DMS114 treated with DMSO at 0.1 percent for 48 hours (cell line): ENCODE results near the gene POU3F1.

Experiments used
- DNase-seq: peaks from one replicate; lab custom pipeline; 2025; ENCODE audit not compliant: unreplicated experiment; lab: John Stamatoyannopoulos, UW

Gene POU3F1

GRCh38 chr1:38006008-38006828 is 40.4 kb downstream of the POU3F1 start:
- DNase-seq, result no peak

- DNase-seq, result no peak
These were observed 41.2 kb downstream of the POU3F1 start, which contains the start of gene FHL3 for GRCh38 chr1:38005195-38006007. TSS of gene FHL3 (minus strand) at chr1:38005514. CDS start at chr1:37999412, 6,102 bp downstream.

- peak; percentile 38 for DNase-seq
These were observed 42.1 kb downstream of the POU3F1 start for GRCh38 chr1:38004284-38005108.

GRCh38 chr1:38003261-38004250 is 43.0 kb downstream of the POU3F1 start:
- DNase-seq, result no peak

- DNase-seq, result no peak
These were observed 45.8 kb downstream of the POU3F1 start for GRCh38 chr1:38000529-38001455.

- no peak for DNase-seq
These were observed 46.4 kb downstream of the POU3F1 start for GRCh38 chr1:38000233-38000528.

GRCh38 chr1:37999430-38000232 is 47.0 kb downstream of the POU3F1 start:
- no peak for DNase-seq

GRCh38 chr1:37998913-37999429 is 47.6 kb downstream of the POU3F1 start:
- no peak for DNase-seq

GRCh38 chr1:37998089-37998808 is 48.3 kb downstream of the POU3F1 start:
- no peak for DNase-seq

- no peak for DNase-seq
These were observed 49.1 kb downstream of the POU3F1 start for GRCh38 chr1:37997256-37998088.

- no peak for DNase-seq
These were observed 50.7 kb downstream of the POU3F1 start for GRCh38 chr1:37995751-37996345.

- DNase-seq, result no peak
These were observed 51.6 kb downstream of the POU3F1 start for GRCh38 chr1:37994886-37995566.
